GM19351 (cell line): ENCODE data around the gene ODC1.

Source experiments
- ATAC-seq: cut with Tn5 transposase; IDR thresholded peaks from one replicate; pipeline ENCODE4 v1.9.1; 2021; ENCODE audit warnings: mild to moderate bottlenecking, moderate library complexity; ENCODE audit not compliant: unreplicated experiment

Gene ODC1

GRCh38 chr2:10419553-10420257 is 28.4 kb downstream of the ODC1 start:
- ATAC-seq = no peak

GRCh38 chr2:10417551-10418335 is 30.4 kb downstream of the ODC1 start:
- ATAC-seq = no peak

GRCh38 chr2:10415640-10416039 is 32.5 kb downstream of the ODC1 start:
- no peak for ATAC-seq

- no peak for ATAC-seq
Measured at GRCh38 chr2:10415048-10415447, 33.1 kb downstream of the ODC1 start.

GRCh38 chr2:10414591-10414990 is 33.5 kb downstream of the ODC1 start:
- ATAC-seq = no peak

- no peak for ATAC-seq
Measured at GRCh38 chr2:10413991-10414451, 34.1 kb downstream of the ODC1 start.

GRCh38 chr2:10413503-10413902 is 34.6 kb downstream of the ODC1 start:
- no peak for ATAC-seq

- ATAC-seq = peak; percentile 34
Measured at GRCh38 chr2:10412380-10412779, 35.7 kb downstream of the ODC1 start.

GRCh38 chr2:10411557-10411956 is 36.6 kb downstream of the ODC1 start:
- no peak for ATAC-seq

- no peak for ATAC-seq
Measured at GRCh38 chr2:10410823-10411437, 37.2 kb downstream of the ODC1 start.

GRCh38 chr2:10410001-10410822 is 37.9 kb downstream of the ODC1 start:
- peak; percentile 64 for ATAC-seq

- peak; percentile 42 for ATAC-seq
Measured at GRCh38 chr2:10408649-10409579, 39.2 kb downstream of the ODC1 start.

- ATAC-seq = peak; percentile 54
Measured at GRCh38 chr2:10407841-10408648, 40.1 kb downstream of the ODC1 start.

GRCh38 chr2:10407432-10407831 is 40.7 kb downstream of the ODC1 start:
- ATAC-seq = no peak

- ATAC-seq = no peak
Measured at GRCh38 chr2:10406491-10407188, 41.5 kb downstream of the ODC1 start.

- ATAC-seq = no peak
Measured at GRCh38 chr2:10406016-10406415, 42.1 kb downstream of the ODC1 start.

GRCh38 chr2:10405448-10405847 is 42.7 kb downstream of the ODC1 start:
- no peak for ATAC-seq
